GM10266 (cell line): ENCODE data around the gene ADIPOR2.

Experiments
- DNase-seq: peaks from one replicate; pipeline ENCODE4 v3.0.0; 2012; ENCODE audit errors: extremely low spot score
- TF ChIP-seq, protein P1 (sequence below): IDR thresholded peaks from 2 replicates; pipeline ENCODE4 v1.5.1; 2012; ENCODE audit warnings: mild to moderate bottlenecking, low read depth; ENCODE audit not compliant: control insufficient read depth, insufficient read depth; ENCODE audit errors: missing control alignments

Gene ADIPOR2

DNA sequence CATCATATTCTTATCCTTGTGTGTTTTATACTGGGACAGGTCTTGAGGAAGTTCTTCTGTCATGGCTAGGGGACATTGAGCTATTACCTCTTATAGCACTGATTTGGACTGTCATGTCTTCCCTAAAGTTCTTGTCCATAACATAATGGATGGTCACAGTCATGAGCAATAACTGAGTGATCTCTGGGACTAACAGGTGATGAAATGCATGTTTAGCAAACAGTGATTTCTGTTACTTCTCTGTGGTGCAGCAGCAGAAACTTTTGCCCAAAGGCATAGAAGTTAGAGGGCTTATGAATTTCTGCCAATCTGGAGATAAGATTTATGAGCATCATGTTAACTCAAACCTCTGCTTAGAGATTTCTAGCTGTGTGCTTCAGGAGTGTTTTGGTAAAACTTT is 5.9 kb downstream of the ADIPOR2 start:
- TF ChIP-seq, protein P1, sequence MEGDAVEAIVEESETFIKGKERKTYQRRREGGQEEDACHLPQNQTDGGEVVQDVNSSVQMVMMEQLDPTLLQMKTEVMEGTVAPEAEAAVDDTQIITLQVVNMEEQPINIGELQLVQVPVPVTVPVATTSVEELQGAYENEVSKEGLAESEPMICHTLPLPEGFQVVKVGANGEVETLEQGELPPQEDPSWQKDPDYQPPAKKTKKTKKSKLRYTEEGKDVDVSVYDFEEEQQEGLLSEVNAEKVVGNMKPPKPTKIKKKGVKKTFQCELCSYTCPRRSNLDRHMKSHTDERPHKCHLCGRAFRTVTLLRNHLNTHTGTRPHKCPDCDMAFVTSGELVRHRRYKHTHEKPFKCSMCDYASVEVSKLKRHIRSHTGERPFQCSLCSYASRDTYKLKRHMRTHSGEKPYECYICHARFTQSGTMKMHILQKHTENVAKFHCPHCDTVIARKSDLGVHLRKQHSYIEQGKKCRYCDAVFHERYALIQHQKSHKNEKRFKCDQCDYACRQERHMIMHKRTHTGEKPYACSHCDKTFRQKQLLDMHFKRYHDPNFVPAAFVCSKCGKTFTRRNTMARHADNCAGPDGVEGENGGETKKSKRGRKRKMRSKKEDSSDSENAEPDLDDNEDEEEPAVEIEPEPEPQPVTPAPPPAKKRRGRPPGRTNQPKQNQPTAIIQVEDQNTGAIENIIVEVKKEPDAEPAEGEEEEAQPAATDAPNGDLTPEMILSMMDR, result no peak
- no peak for DNase-seq

DNA sequence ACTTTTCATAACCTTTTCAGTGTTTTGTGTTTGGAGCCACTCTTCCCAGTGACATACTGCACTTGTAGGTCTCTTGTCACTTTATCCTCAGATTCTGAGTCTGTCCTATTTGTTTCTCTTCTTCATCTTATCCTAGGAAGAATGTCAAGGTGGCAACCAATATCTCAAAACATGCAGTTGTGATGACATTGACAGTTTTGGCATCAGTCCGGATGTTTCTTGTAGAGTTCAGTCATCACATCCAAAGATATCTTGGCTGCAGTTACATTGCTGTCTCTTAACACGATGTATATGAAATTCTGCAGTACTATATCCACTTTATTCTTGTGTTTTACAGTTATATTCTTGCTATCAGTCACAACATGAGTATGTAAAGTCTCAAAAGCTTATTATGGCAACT is 6.4 kb downstream of the ADIPOR2 start:
- TF ChIP-seq, protein P1, result no peak
- DNase-seq, result no peak

DNA sequence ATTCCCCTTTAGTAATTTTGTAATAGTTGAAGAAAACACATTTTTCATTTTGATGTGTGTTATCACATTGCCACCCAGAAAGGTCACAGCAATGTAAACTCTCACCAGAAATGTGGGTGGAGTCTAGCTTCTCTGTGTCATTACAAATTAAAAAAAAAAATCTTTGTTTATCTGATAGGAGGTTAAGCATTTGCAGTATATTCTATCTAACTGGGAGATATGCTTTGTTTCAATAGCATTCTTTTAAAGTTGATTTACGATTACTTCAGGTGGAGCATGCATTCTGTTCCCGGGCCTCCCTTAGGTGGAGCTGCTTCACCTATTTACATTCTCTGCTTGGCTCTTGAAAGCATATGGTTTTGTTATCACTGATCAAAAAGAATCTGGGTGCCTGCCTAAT is 7.8 kb downstream of the ADIPOR2 start:
- DNase-seq, result no peak
- TF ChIP-seq, protein P1, result no peak

DNA sequence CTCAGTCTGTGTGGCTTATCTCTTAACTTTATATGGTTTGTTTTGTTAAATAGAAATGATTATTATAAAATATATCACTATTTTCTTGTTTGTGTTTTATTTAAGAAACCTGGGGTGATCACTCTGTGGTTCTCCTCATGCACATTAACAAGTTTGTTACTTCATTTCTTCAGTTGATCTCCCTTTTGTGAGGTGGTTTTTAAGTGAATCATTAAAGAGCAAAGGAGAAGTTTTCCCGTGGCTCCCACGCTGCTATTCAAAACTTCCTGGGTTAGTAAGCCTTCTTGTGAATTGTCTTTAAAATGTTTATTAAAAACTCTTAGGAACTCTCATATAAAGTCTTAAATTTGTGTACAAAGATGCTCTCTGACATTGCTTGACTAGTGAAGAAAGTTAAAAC is 11.8 kb downstream of the ADIPOR2 start:
- no peak for DNase-seq
- TF ChIP-seq, protein P1, result no peak

DNA sequence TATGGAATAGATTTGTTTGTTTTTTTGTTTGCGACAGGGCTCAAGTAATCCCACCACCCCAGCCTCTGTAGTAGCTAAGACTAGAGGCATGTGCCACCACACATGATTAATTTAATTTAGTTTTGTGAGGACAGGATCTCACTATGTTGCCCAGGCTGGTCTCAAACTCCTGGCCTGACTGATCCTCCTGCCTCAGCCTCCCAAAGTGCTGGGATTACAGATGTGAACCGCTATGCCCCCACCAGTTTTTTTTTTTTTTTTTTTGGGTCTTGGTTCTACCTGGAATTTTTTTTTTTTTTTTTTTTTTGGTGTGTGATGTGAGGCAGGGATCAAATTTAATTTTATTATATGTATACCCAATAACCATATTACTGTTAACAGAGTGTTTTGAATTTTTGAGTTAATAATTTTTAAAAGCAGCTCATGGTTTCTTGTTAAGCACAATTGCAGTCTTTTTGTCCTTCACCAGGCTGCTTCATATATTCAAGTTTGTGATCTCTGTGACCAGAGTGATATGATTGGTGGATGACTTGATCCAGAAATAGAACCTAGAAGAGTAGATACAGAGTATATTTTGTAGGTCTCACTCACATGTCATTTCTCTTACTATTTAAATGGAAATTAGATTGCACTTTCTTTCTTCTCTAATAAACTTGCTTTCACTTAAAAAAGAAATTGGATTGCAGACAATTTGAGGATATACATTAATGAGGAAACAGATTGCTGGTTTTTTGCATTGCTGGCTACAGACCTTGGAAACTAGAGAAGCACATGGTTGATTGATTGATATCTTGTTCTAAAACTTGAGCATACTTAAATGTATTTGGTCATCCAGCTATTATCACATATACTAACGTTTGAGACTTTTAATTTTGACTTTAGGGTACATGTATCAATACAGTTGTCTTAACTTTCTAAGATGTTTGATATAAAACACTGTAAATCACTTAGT is 13.2 kb downstream of the ADIPOR2 start:
- TF ChIP-seq, protein P1, result no peak
- no peak for DNase-seq

DNA sequence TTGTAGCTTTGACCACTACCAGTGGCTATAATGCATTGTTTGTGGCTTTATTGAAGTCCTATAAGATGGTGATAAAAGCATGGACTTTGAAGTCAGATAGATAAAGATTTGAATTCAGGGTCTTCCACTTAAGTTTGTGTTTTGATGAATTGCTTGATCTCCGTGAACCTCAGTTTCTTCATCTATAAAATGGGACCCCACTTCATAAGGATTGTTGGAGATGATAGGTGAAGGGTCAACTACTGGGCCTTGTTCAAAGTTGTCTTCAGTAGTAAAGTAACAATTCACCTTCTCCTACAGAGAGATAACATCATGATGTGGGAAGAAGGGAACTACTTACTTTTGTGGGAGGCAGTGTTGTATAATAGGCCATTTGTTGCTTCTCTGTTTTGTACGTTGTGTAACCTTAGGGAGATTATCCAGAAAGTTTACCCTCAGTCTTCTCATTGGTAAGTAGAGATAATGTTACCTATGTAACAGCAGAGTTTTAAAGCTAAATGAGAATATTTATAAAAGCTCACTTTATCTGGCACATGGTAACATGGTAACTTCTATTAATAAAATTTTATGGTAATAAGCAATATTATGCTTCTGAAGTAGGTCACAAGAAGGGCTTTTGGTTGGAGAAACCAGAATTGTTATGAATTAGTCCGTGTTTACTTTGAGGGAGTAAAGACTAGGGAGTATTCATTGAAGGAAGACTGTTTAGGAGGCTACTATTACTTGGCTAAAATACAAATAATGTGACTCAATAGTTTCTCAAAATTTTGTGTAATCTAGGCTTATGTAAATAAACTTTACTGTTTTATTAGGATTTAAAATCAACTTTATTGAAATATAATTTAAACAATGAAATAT is 15.1 kb downstream of the ADIPOR2 start:
- no peak for DNase-seq
- TF ChIP-seq, protein P1, result no peak
